ENCODE results near the gene SPOCK3. TPM values are rescaled to one million over a fixed set of nuclear protein-coding genes. Genes with fewer than 3 reads are reported as not detected.

Gene SPOCK3
- total RNA-seq, 2 experiments from 2014 or later: not detected

DNA sequence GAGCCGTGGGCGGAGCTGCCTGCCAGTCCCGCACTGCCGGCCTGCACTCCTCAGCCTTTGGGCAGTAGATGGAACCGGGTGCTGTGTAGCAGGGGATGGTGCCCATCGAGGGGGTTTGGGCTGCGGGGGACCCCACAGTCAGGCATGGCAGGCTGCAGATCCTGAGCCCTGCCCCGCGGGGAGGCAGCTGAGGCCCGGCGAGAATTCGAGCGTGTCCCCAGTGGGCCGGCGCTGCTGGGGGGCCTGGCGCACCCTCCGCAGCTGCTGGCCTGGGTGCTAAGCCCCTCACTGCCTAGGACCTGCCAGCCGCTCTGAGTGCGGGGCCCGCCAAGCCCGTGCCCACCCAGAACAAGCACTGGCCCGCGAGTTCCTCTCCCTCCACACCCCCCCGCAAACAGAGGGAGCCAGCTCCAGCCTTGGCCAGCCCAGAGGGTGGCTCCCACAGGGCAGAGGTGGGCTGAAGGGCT lies 391.5 kb downstream of the SPOCK3 start:
- H3K4me3 Mint-ChIP-seq: no peak overlapping the region
- POLR2A ChIA-PET: no interaction called here
- no peaks in the 10 kb centered on the region for H3K36me3 Mint-ChIP-seq
- H3K27me3 Mint-ChIP-seq: no peaks in the 10 kb centered on the region
- no peaks in the 10 kb centered on the region for H3K4me1 Mint-ChIP-seq
- peaks cover 1% of the 10 kb centered on the region for H3K9me3 Mint-ChIP-seq
- no peak overlapping the region for H3K27ac Mint-ChIP-seq
- no peak for ATAC-seq (ENCODE audit: low read depth)
- no peak for DNase-seq

DNA sequence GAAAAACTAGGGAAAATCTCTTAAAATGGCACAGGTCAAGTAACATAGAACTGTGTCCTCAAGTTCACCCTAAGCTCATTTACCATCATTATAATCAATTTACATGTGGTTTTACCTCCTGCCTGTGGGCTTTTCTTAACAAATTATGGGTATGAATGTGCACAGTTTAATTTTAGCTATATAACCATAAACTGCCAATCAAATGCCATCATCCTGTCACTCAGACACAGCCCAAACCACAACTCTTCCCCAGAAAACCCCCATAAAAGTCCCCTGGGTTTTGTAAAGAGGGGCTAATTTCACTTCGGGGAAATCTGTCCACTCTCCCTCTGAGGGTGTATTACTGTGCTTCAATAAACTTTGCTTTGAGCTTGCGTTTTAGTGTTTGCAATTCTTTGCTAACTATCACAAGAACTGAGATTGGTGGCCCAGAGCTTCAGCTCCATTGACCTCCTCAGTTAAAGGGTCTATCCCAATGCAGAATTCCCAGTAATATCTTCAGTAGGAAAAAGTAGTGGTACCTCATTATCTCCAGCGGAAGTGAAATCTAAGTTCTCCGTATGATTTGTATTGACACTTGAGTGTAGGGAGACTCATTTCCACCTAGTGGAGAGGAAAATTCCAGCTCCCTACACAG lies 394.6 kb downstream of the SPOCK3 start:
- Mint-ChIP-seq H3K36me3 (no peaks in the 10 kb centered on the region), H3K27me3 (no peaks in the 10 kb centered on the region), H3K4me1 (no peaks in the 10 kb centered on the region), H3K4me3 (no peak overlapping the region), H3K9me3 (peaks cover 3% of the 10 kb centered on the region), H3K27ac (no peak overlapping the region)
- DNase-seq: no peak
- POLR2A ChIA-PET: no interaction called here
- no peak for ATAC-seq (ENCODE audit: low read depth)

DNA sequence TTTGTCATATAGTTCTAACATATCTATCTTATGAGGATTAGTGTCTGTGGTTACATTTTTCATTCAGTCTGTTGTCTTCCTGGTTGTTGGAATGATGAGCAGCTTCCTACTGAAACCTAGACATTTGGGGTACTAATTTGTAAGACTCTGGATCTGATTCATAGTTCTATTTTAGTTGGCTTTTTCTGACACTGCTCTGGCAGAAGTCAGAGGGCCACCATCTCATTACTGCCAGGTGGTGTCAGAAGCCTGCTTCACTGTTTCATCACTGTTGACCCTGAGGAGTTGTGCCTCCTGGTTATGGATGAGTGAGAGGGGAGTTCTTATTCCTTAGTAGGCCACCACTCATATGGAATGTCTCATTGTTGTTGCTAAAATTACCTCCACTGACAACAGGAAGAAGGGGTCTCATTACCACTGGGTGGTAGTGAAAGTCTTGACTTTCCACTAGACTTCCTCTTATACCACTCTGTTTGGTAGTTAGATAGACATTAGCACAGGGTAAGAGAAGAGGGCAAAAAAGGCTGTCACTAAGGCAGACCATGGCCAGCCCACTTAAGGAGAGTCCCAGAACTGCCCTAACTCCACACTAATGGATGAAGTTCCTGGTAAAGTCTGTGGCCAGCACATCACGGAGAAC lies 395.2 kb downstream of the SPOCK3 start:
- Mint-ChIP-seq H3K27ac (no peak overlapping the region), H3K4me1 (no peaks in the 10 kb centered on the region)

DNA sequence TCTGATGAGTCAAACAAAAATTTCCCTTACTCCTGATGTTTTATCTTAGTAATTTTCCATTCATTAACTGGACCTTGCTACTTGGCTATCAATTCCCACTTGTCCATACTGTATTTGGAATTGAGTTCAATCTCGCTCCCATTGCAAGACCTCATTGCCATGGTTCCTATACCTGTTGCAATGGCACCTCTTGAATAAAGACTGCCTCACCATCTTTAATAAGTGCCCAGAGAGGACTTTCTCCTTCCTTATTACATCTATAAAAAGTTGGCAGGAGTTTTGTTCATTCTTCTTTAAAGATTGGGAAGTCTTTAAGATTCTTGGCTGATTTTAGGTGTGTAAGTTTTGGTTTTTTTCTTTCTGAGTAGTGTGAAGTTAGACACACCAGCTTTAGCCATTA lies 397.4 kb downstream of the SPOCK3 start:
- no peaks in the 10 kb centered on the region for H3K36me3 Mint-ChIP-seq
- no peaks in the 10 kb centered on the region for H3K4me1 Mint-ChIP-seq
- H3K9me3 Mint-ChIP-seq: peaks cover 6% of the 10 kb centered on the region
- H3K27ac Mint-ChIP-seq: no peak overlapping the region
- POLR2A ChIA-PET: no interaction called here
- no peaks in the 10 kb centered on the region for H3K27me3 Mint-ChIP-seq
- ATAC-seq (ENCODE audit: low read depth): no peak
- no peak overlapping the region for H3K4me3 Mint-ChIP-seq
- DNase-seq: no peak

More for the DNA sequence above, 395.2 kb downstream of the SPOCK3 start:
- H3K36me3 Mint-ChIP-seq: no peaks in the 10 kb centered on the region
- no peak for DNase-seq
- H3K27me3 Mint-ChIP-seq: no peaks in the 10 kb centered on the region
- H3K4me3 Mint-ChIP-seq: no peak overlapping the region
- H3K9me3 Mint-ChIP-seq: peaks cover 3% of the 10 kb centered on the region
- no peak for ATAC-seq (ENCODE audit: low read depth)
- POLR2A ChIA-PET: no interaction called here

DNA sequence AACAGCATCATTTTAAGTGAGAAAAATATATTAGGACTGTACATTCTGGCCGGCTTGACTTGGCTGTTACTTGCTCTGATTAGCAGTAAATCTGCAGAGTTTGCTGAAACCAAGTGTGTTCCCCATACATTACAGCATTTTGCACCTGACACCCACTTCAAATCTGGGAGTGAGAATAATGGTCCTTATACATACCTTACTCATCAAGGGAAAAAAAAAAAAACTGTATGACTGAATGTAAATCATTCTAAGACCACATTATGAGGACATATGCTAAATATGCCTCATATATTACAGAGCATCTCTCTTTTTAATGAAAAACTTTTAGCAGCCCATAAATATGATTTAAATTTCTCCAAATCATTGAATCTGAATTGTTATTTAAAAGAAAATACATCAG lies 406.7 kb downstream of the SPOCK3 start:
- no peaks in the 10 kb centered on the region for H3K27me3 Mint-ChIP-seq
- POLR2A ChIA-PET: no interaction called here
- no peak overlapping the region for H3K4me3 Mint-ChIP-seq
- no peaks in the 10 kb centered on the region for H3K4me1 Mint-ChIP-seq
- H3K27ac Mint-ChIP-seq: no peak overlapping the region
- ATAC-seq (ENCODE audit: low read depth) (no peak), DNase-seq (no peak)
- H3K36me3 Mint-ChIP-seq: no peaks in the 10 kb centered on the region
- peaks cover under 1% of the 10 kb centered on the region for H3K9me3 Mint-ChIP-seq

DNA sequence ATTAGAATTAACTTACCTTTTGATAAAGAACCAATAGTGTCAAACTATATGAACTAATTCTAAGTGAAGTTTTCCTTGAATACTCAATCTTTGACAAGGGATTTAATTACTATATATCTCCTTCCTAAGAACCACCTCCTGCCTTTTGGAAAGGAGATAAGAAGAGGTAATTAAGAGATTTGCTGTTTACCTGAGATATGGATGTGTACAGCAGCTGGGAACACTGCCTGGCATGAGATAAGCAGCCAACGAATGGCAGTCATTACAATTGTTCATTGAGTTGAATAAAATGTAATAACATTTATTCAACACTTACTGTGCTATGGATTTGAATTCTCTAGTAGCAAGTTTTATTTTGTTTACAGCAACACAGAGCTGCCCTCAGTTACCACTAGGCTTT lies 407.1 kb downstream of the SPOCK3 start:
- Mint-ChIP-seq H3K27me3 (no peaks in the 10 kb centered on the region), H3K4me1 (no peaks in the 10 kb centered on the region), H3K4me3 (no peak overlapping the region), H3K36me3 (no peaks in the 10 kb centered on the region), H3K27ac (no peak overlapping the region), H3K9me3 (no peaks in the 10 kb centered on the region)
- POLR2A ChIA-PET: no interaction called here
- ATAC-seq (ENCODE audit: low read depth) (no peak), DNase-seq (no peak)

DNA sequence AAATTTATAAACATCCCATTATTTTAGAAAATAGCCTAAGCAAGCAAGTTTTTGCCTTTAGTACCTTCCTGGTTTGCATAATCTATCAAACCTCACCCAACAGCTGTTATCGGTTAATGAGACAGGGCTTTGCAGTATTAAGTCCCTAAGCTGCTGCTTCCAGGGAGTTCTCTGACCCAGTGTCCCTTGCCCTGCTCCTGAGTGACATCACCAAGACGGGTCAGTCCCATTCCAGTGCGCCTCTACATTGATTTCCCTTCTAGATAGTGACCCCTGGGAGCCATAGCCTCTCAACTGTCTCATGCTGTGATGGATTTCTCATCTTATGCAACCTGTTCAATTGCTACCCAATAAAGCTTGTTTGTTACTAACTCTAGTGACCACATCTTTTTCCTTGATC lies 410.4 kb downstream of the SPOCK3 start:
- H3K4me3 Mint-ChIP-seq: no peak overlapping the region

DNA sequence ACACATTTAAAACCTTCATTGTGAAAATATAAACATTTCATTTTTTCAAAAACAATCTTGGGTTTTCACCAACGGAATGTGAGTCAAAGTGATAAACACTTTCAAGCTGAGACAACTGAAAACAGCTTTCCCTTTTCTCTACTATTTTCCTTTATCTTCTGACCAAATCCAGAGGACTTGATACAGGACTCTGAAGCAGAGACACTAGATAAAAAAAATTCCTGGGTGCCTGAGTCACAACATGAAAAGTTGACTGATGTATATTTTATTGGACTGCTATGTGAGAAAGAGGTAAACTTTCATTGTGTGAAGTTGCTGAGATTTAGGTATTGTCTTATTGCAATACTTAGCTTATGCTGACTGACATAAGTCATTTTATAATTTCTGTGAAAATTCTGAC lies 411.2 kb downstream of the SPOCK3 start:
- Mint-ChIP-seq H3K4me1 (no peaks in the 10 kb centered on the region), H3K27ac (no peak overlapping the region), H3K27me3 (no peaks in the 10 kb centered on the region), H3K36me3 (no peaks in the 10 kb centered on the region), H3K9me3 (peaks cover 2% of the 10 kb centered on the region), H3K4me3 (no peak overlapping the region)
- POLR2A ChIA-PET: no interaction called here
- DNase-seq: no peak
- ATAC-seq (ENCODE audit: low read depth): no peak

More for the DNA sequence above, 410.4 kb downstream of the SPOCK3 start:
- Mint-ChIP-seq H3K9me3 (peaks cover 2% of the 10 kb centered on the region), H3K4me1 (no peaks in the 10 kb centered on the region), H3K36me3 (no peaks in the 10 kb centered on the region), H3K27ac (no peak overlapping the region), H3K27me3 (no peaks in the 10 kb centered on the region)
- DNase-seq (no peak), ATAC-seq (ENCODE audit: low read depth) (no peak)
- POLR2A ChIA-PET: no interaction called here

DNA sequence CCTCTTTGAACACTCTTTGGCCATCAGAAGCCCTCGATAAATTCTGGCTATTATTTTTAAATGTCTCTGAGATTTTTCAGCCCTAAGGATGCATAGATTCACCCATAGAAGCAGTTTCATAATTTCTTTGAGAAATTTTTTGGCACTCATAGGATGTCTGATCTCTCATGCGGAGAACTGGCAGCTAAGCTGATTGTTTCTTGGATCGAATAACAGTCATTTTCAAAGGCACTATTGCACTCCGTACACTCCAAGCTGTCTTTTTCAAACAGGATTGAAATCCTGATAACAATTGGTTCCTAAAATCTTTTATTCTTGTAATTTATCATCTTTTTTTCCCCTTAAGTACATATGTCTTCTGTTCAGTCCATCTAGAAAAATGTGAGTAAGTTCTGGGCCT lies 411.9 kb downstream of the SPOCK3 start:
- ATAC-seq (ENCODE audit: low read depth) (no peak), DNase-seq (no peak)
- Mint-ChIP-seq H3K27me3 (no peaks in the 10 kb centered on the region), H3K27ac (no peak overlapping the region), H3K9me3 (peaks cover 2% of the 10 kb centered on the region), H3K4me1 (no peaks in the 10 kb centered on the region), H3K4me3 (no peak overlapping the region), H3K36me3 (no peaks in the 10 kb centered on the region)
- POLR2A ChIA-PET: no interaction called here

DNA sequence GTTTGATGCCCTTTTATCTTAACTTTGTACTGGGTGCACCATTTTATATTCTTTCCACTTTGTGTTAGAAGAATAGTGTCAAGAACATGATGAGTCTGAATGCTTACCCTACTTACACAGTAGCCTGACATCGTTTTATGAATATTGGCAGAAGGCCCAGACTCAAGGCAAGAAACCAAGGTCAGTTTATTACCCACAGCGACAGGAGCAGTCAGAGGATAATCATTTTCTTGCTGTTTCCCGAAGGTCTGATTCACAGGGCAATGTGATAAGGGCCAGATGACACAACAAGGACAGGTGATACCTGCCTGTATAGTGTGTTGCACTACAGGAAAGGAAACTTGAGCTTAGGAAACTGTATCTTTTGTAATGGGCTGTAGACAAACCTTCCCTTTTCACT lies 417.4 kb downstream of the SPOCK3 start:
- no peak overlapping the region for H3K27ac Mint-ChIP-seq
- no peak for ATAC-seq (ENCODE audit: low read depth)
- no peak overlapping the region for H3K4me3 Mint-ChIP-seq
- DNase-seq: no peak
- H3K4me1 Mint-ChIP-seq: no peaks in the 10 kb centered on the region
- no peaks in the 10 kb centered on the region for H3K27me3 Mint-ChIP-seq
- H3K9me3 Mint-ChIP-seq: peaks cover 2% of the 10 kb centered on the region
- H3K36me3 Mint-ChIP-seq: no peaks in the 10 kb centered on the region
- POLR2A ChIA-PET: no interaction called here

DNA sequence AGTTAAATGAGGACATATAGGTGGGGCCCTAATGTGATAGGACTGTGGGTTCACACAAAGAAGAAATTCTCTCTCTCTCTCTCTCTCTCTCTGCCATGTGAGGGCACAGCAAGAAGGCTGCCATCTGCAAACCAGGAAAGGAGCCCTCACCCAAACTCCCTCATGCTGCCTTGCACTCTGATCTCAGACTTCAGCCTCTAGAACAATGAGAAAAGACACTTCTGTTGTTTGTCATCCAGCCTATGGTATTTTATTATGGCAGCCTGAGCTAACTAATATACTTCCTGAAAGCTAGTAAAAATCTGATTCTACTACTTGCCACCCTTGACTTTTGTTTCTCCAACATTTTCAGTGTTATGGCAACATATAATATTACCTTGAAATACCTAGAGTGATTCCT lies 425.9 kb downstream of the SPOCK3 start:
- H3K27me3 Mint-ChIP-seq: no peaks in the 10 kb centered on the region
- H3K36me3 Mint-ChIP-seq: no peaks in the 10 kb centered on the region
- POLR2A ChIA-PET: no interaction called here
- H3K27ac Mint-ChIP-seq: no peak overlapping the region
- no peaks in the 10 kb centered on the region for H3K9me3 Mint-ChIP-seq
- ATAC-seq (ENCODE audit: low read depth) (no peak), DNase-seq (no peak)
- no peak overlapping the region for H3K4me3 Mint-ChIP-seq
- H3K4me1 Mint-ChIP-seq: no peaks in the 10 kb centered on the region

DNA sequence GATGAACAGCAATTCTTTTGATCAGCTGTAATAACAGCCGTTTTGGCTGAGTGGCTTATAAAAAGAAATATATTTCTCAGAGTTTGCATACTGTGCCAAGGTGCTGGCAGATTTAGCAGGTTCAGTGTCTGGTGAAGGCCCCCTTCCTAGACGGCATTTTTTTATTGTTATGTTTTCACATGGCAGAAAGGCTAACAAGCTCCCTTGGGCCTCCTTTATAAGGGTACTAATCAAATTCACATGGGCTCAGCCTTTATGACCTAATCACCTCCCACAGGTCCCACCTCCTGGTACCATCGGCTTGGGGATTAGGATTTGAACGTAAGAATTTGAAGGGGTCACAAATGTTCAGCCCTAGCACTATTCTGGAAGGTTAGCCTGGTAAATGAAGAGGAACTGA lies 431.9 kb downstream of the SPOCK3 start:
- H3K4me1 Mint-ChIP-seq: no peaks in the 10 kb centered on the region
- H3K9me3 Mint-ChIP-seq: peaks cover 2% of the 10 kb centered on the region
- no peak overlapping the region for H3K27ac Mint-ChIP-seq
- H3K4me3 Mint-ChIP-seq: no peak overlapping the region
- ATAC-seq (ENCODE audit: low read depth): no peak
- no peaks in the 10 kb centered on the region for H3K27me3 Mint-ChIP-seq
- no peaks in the 10 kb centered on the region for H3K36me3 Mint-ChIP-seq
- DNase-seq: no peak
- POLR2A ChIA-PET: no interaction called here

DNA sequence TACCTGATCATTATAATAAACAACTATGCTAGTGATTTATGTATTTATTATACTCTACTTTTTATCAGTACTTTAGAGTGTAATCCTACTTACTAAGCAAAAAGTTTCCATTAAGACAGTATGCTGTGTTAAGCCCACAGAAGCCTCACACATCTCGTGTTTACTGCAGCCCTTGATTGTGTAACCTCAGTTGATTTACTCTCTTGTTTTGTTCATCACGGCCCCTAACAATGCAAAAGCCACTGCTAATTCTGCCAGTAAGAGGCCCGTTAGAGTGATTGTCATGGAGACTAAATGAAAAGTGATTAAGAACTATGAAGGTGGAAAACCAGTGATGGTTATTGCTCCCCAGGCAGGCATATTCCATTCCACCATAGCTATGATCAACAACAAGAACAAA lies 436.2 kb downstream of the SPOCK3 start:
- Mint-ChIP-seq H3K9me3 (peaks cover 3% of the 10 kb centered on the region), H3K27me3 (no peaks in the 10 kb centered on the region), H3K4me1 (no peaks in the 10 kb centered on the region), H3K4me3 (no peak overlapping the region), H3K27ac (no peak overlapping the region), H3K36me3 (no peaks in the 10 kb centered on the region)
- POLR2A ChIA-PET: no interaction called here
- no peak for ATAC-seq (ENCODE audit: low read depth)
- no peak for DNase-seq

DNA sequence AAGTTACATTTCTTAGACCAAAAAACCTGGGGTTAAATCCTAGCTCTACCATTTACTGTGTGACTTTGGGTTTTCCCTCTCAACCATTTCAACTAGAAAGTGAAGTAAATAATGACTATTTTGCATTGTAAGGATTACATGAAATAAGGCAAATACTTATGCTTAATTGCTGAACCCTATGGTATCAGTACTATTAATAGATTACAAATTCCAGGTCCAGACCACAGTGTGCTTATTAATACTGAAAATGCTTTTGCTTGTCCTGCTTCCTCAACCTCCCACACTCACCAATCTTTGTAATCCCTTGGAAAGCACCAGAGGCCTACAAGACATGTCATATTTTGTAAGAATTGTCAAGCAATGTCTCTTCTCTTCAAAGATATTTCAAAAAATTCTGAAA lies 456.5 kb downstream of the SPOCK3 start:
- Mint-ChIP-seq H3K27me3 (no peaks in the 10 kb centered on the region), H3K27ac (no peak overlapping the region), H3K9me3 (no peaks in the 10 kb centered on the region), H3K36me3 (no peaks in the 10 kb centered on the region), H3K4me3 (no peak overlapping the region), H3K4me1 (no peaks in the 10 kb centered on the region)
- no peak for DNase-seq
- POLR2A ChIA-PET: no interaction called here
- no peak for ATAC-seq (ENCODE audit: low read depth)
